Activated T-helper 17 cell treated with anti-CD3 and anti-CD28 coated beads, Interleukin-2, amount 50 U/mL, for 72 hours (primary cell): ENCODE data around the gene LPAR3. TPM values are rescaled to one million over a fixed set of nuclear protein-coding genes. Genes with fewer than 3 reads are reported as not detected.

Experiments
- ATAC-seq: fragments of 150-1000 bp; cut with Tn5 transposase; replicated peaks from 2 replicates; pipeline ENCODE4 v1.10.0; 2021; ENCODE audit warnings: mild to moderate bottlenecking, moderate library complexity
- H3K27ac Mint-ChIP-seq: one replicate; pipeline ENCODE4 v1.8.0; 2022; ENCODE audit warnings: mixed read lengths
- H3K27me3 Mint-ChIP-seq: one replicate; pipeline ENCODE4 v1.8.0; 2022; ENCODE audit warnings: mixed read lengths
- H3K36me3 Mint-ChIP-seq: one replicate; pipeline ENCODE4 v1.8.0; 2022; ENCODE audit warnings: low read depth, mild to moderate bottlenecking, mixed read lengths
- H3K4me1 Mint-ChIP-seq: one replicate; pipeline ENCODE4 v1.8.0; 2022; ENCODE audit warnings: mixed read lengths
- H3K4me3 Mint-ChIP-seq: one replicate; pipeline ENCODE4 v1.8.0; 2022; ENCODE audit warnings: mild to moderate bottlenecking, mixed read lengths
- H3K9me3 Mint-ChIP-seq: one replicate; pipeline ENCODE4 v1.8.0; 2022; ENCODE audit warnings: mixed read lengths
- total RNA-seq, 2 donors: library from RNA; stranded (reverse); gene quantifications; one replicate each; pipeline ENCODE4 v1.2.3, GENCODE V29; 2022

The LPAR3 gene, protein sequence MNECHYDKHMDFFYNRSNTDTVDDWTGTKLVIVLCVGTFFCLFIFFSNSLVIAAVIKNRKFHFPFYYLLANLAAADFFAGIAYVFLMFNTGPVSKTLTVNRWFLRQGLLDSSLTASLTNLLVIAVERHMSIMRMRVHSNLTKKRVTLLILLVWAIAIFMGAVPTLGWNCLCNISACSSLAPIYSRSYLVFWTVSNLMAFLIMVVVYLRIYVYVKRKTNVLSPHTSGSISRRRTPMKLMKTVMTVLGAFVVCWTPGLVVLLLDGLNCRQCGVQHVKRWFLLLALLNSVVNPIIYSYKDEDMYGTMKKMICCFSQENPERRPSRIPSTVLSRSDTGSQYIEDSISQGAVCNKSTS
- 1 to 10 TPM in 1 of 2 donors, not detected in 1; 1.1 TPM for total RNA-seq

DNA sequence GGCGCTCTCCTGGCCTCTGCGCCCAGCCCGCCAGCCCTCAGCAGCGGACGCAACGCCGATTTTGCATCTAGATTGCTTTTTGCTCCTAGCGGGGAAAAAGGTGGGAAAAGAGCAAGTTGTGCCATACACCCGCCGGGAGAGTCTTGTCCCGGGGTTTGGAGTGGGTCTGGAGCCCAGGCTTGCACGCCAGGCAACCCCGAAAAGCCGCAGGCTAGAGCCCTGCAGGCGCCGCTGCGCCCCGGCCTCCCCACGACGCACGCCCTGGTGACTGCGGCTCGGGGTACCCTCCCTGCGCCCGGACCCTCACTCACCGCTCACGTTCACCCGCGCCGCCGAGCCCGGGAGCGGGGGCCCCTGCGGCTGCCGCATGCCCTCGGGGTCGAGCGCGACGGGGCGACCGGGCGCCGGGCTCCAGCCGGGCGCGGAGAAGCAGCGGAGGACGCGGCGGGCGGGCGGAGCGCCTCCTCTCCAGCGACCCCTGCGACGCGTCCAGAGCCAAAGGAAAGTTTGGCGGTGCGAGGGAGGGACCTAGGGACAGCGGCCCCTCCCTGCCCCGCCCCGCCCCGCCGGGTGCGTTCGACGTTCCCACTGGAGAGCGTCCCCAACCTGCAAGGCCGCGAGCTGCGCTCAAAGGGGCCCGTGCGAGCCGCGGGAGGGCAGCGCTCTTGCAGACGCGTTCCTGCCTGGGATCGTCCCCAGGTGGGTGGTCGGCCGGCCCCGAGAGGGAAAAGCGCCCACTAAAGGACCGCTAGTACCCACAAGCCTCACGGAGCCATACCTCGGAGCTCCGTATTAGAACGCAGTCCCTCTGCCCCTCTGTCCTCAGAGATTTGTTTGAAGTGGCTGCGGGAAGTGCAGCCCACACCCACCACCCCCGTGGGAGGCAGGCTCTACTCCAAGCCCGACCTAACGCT is at the start of gene LPAR3:
Gene LPAR3 (minus strand): TSS at position 502 of the 914 bp plus-strand sequence. CDS start 27,086 bp downstream, outside the sequence.
- H3K27me3 Mint-ChIP-seq: peaks cover 25% of the 10 kb centered on the region
- peak; percentile 61 for ATAC-seq

DNA sequence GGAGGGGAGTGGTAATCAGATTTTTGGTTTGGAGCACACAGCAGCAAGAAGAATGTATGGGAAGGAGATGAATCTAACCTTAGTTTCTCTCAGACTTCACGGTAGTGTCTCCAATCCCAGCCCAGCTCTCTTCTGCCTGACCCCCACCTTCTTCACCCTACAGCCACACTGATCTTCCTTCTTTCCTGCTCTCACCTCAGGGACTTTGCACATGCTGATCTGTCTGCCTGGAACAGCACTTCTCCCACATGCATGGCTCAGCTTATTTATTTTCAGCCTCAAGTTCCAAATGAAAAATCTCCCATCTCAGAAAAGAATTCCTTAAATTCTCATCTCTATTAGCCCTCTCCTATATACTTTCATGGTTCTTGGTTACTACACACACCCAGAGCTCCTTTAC is 48.8 kb upstream of the LPAR3 start:
- no peak for ATAC-seq
- H3K27ac Mint-ChIP-seq: no peak overlapping the region
- no peak overlapping the region for H3K4me3 Mint-ChIP-seq
- no peaks in the 10 kb centered on the region for H3K9me3 Mint-ChIP-seq
- peaks cover 55% of the 10 kb centered on the region for H3K36me3 Mint-ChIP-seq
- peaks cover 5% of the 10 kb centered on the region for H3K4me1 Mint-ChIP-seq
- H3K27me3 Mint-ChIP-seq: no peaks in the 10 kb centered on the region

More for the DNA sequence above, at the start of gene LPAR3:
- H3K9me3 Mint-ChIP-seq: no peaks in the 10 kb centered on the region
- H3K27ac Mint-ChIP-seq: no peak within 1 kb of the TSS
- no peaks in the 10 kb centered on the region for H3K36me3 Mint-ChIP-seq
- H3K4me3 Mint-ChIP-seq: peak within 1 kb of the TSS; percentile 62
- peaks cover 23% of the 10 kb centered on the region for H3K4me1 Mint-ChIP-seq

DNA sequence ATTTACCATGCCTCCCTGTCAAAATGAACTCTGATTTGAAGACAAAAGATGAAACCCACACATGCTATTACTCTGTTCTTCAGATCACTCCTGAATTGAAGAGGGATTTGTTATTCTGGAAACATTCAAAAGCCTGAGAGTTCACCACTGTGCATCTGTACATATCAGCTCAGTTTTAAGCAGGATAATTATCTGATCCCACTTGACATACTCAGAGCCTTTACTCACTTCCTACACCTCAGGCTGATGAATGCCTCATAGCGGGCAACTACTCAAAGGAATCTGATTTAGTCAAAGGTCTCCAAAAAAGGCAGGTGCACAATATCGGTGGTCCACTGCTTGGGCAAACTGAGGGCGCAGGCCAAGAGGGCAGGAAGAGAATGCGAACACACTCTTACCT is 47.5 kb upstream of the LPAR3 start:
- ATAC-seq: no peak
- Mint-ChIP-seq H3K4me3 (no peak overlapping the region), H3K27me3 (no peaks in the 10 kb centered on the region), H3K9me3 (no peaks in the 10 kb centered on the region), H3K36me3 (peaks cover 48% of the 10 kb centered on the region), H3K4me1 (no peaks in the 10 kb centered on the region), H3K27ac (no peak overlapping the region)

DNA sequence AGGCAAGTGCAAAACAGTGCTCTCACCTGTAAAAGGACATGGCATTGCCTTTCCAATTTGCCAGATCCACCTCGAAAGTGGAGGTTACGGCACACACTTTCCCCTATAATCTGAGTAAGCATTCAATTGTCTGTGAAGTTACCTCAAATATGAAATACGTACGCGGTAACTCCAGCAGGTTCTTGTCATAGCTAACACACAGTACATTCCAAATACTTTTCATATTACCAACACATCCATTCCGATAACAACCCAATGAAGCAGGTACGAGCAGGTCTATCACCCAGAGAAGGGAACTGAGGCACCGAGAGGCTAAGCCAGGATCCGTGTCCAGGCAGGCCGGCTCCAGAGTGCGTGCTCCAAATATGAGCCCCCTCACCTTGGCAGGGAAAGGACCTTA is 46.8 kb upstream of the LPAR3 start:
- Mint-ChIP-seq H3K4me3 (no peak overlapping the region), H3K27me3 (no peaks in the 10 kb centered on the region), H3K9me3 (no peaks in the 10 kb centered on the region), H3K4me1 (no peaks in the 10 kb centered on the region), H3K36me3 (peaks cover 45% of the 10 kb centered on the region), H3K27ac (no peak overlapping the region)
- no peak for ATAC-seq

DNA sequence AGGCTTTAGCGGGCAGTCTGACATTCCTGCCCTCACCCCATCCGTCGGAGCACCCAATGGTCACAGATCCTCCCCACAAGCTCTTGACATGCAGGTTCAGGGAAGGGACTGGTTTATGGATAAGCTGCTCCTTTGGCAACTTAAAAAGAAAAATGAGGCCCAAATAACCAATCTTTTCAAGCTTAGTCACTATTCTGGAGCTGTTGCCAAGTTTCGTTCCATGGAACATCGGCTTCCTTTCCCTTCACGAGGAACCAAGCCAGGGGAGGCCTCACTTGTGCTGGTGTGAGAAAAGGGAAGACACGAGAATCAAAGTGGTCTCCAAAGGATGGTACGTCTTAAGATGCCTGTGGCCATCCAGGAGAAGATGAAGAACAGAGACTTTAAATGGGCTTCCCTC is 46.1 kb upstream of the LPAR3 start:
- Mint-ChIP-seq H3K27me3 (no peaks in the 10 kb centered on the region), H3K27ac (peak overlapping the region; percentile 56), H3K9me3 (no peaks in the 10 kb centered on the region), H3K4me1 (no peaks in the 10 kb centered on the region), H3K36me3 (peaks cover 45% of the 10 kb centered on the region), H3K4me3 (no peak overlapping the region)
- no peak for ATAC-seq

DNA sequence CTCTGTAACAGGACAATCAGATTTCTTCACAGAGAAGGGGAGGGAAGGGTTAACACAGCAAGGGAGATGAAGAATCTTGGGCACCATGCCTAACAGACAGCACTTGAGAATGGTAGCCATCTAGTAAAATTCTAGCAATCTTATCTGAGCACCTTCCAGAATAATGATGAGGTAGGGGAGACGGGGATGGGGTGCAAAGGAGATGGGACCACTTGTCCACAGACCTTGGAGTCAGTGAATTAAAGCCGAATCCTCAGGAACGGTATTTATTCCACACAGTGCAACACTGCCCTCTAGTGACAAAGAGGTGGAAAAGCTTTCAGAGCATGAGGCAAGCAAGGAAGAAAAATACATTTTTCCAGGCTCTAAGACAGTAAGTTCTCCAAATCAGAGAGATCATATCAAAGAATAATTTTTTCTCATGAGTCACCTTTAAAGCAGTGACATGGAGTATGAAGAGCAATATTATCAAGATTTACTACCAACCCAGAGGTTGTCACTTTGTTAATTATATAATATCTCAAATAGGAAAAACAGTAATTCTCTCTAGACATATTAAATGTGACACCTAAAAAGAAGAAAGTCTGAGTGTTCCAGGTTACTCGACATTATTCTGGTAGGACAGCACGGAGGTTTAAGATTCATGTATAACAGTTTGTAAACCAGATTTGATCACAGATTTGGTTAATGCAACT is 43.3 kb upstream of the LPAR3 start:
- no peaks in the 10 kb centered on the region for H3K4me1 Mint-ChIP-seq
- peaks cover 48% of the 10 kb centered on the region for H3K36me3 Mint-ChIP-seq
- no peaks in the 10 kb centered on the region for H3K27me3 Mint-ChIP-seq
- no peak overlapping the region for H3K27ac Mint-ChIP-seq
- H3K4me3 Mint-ChIP-seq: no peak overlapping the region
- no peaks in the 10 kb centered on the region for H3K9me3 Mint-ChIP-seq
- ATAC-seq: peak; percentile 39

DNA sequence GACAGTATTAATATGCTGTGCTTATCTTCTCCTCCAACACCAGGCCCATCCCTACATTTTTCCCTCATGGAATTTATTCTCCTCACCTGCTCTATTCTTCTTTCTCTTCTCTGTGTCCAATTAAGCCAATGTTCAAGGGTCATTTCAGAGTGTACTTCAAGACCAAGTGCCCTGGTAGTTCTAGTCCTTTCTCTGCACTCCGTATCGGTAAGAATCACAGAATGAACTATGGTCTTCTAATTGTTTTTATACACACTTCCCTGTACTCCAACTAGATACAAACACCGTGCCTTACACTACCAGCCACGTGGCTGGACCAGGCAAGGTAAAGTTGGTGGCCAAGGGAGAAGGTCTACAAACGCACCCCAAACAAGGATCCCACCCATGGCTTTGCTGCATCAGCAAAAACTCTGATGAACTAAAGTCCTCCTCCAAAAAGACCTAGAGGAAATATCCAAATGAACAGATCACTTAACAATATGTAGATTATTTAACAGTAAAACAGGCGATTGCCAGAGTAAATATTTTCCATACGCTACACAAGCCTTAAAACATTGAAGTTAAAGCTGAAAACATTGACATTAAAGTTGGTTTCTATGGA is 40.1 kb upstream of the LPAR3 start:
- Mint-ChIP-seq H3K27me3 (no peaks in the 10 kb centered on the region), H3K36me3 (peaks cover 52% of the 10 kb centered on the region), H3K9me3 (no peaks in the 10 kb centered on the region), H3K27ac (no peak overlapping the region), H3K4me1 (no peaks in the 10 kb centered on the region), H3K4me3 (no peak overlapping the region)
- no peak for ATAC-seq

DNA sequence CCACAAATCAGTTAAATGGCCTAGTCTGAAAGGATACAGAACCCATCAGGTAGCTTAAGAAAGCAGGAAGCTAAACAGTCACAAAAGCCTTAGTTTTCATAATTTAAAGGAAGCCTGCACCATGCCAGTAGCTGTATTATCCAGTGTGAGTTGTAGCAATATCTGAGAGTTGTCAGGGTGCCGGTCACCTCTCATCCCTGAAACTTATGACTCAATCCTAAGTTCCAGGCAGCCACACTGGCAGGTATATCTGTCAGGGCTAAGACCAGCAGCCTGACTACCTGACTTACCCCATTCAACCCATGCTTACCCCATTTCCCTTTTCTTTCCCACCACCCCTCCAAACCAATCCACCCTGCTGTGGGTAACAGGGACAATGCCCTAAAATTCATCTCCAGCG is 37.8 kb upstream of the LPAR3 start:
- H3K36me3 Mint-ChIP-seq: peaks cover 53% of the 10 kb centered on the region

DNA sequence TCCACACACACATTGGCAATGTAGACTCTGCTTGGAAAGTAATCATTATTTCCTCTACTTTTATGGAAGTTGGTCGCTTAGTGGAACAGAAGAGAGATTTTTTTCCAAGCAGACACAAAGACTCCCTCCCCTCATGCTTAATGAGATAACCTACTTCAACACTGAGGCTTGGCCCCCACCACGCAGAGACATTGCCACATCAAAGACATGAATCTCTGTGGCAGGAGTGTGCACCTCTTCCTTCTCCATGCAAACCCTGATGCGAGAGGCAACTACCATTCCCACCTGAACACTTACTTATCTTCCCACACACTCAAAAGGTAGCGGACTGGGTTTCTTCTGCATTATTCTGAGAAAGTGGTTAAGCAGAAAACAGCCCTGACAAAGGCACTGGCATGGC is 37.3 kb upstream of the LPAR3 start:
- Mint-ChIP-seq H3K9me3 (no peaks in the 10 kb centered on the region), H3K27ac (no peak overlapping the region), H3K36me3 (peaks cover 54% of the 10 kb centered on the region), H3K4me1 (no peaks in the 10 kb centered on the region), H3K4me3 (no peak overlapping the region), H3K27me3 (no peaks in the 10 kb centered on the region)
- ATAC-seq: no peak

More for the DNA sequence above, 37.8 kb upstream of the LPAR3 start:
- Mint-ChIP-seq H3K27me3 (no peaks in the 10 kb centered on the region), H3K27ac (no peak overlapping the region), H3K4me1 (no peaks in the 10 kb centered on the region), H3K4me3 (no peak overlapping the region), H3K9me3 (no peaks in the 10 kb centered on the region)
- no peak for ATAC-seq

DNA sequence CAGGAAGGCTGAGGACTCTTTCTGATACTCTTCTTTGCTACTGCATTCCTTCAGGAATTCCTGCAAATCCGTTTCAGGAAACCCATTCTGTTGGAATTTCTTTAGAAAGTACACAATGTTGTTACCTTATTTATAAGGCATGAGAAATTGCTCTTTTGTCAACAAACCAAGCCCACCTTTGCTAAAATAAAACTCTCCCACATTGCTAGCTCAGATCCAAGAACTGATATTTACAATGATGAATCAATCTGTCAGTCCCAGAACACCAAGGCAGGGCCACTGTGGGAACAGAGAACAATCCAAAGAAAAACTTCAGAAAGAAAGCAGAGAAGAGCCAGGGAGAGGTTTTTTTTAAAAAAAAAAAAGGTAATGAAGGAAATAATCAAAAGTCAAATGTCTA is 36.6 kb upstream of the LPAR3 start:
- H3K4me1 Mint-ChIP-seq: no peaks in the 10 kb centered on the region
- no peaks in the 10 kb centered on the region for H3K27me3 Mint-ChIP-seq
- H3K27ac Mint-ChIP-seq: no peak overlapping the region
- no peak overlapping the region for H3K4me3 Mint-ChIP-seq
- no peaks in the 10 kb centered on the region for H3K9me3 Mint-ChIP-seq
- H3K36me3 Mint-ChIP-seq: peaks cover 54% of the 10 kb centered on the region
- ATAC-seq: no peak

DNA sequence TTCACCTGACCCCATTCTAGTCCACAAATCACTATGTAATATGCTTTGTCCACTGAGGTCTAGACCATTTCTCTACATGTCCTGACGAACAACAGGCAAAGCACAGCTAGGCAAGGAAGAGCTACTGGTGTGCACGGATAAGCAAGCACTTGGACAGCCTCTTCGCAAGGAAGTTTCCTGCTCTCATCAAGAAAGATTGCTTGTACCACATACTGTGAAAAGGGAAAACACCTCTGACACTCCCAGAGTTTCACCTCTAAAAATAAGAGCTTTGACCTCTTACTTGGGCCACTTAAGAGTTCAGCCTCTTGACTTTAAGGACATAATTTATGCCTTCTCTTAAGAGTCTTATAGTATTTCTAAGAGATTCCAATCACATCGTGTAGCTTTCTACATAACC is 36.0 kb upstream of the LPAR3 start:
- H3K27me3 Mint-ChIP-seq: no peaks in the 10 kb centered on the region

DNA sequence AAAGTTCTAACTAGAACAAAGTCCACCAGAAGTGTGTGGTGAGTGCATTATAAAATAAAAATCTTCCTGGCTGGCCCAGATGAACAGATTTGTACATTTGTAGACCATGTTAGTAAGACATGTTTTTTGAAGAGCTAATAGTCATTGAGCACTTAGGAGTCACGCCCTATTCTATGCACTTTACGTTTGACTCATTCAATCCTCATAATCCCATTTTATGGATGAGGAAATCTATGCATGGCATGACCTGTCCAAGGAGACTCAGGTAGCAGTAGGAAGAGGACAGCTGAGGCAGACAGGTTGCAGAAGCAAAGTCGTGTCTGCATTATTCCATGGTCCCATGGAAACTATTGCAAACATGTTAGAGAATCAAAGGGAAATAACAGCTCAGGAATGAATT is 30.3 kb upstream of the LPAR3 start:
- Mint-ChIP-seq H3K4me1 (no peaks in the 10 kb centered on the region), H3K36me3 (peaks cover 23% of the 10 kb centered on the region), H3K4me3 (no peak overlapping the region), H3K27me3 (peaks cover 4% of the 10 kb centered on the region), H3K27ac (no peak overlapping the region), H3K9me3 (no peaks in the 10 kb centered on the region)
- no peak for ATAC-seq

More for the DNA sequence above, 36.0 kb upstream of the LPAR3 start:
- no peak for ATAC-seq
- no peaks in the 10 kb centered on the region for H3K4me1 Mint-ChIP-seq
- H3K9me3 Mint-ChIP-seq: no peaks in the 10 kb centered on the region
- H3K27ac Mint-ChIP-seq: no peak overlapping the region
- no peak overlapping the region for H3K4me3 Mint-ChIP-seq
- peaks cover 54% of the 10 kb centered on the region for H3K36me3 Mint-ChIP-seq

DNA sequence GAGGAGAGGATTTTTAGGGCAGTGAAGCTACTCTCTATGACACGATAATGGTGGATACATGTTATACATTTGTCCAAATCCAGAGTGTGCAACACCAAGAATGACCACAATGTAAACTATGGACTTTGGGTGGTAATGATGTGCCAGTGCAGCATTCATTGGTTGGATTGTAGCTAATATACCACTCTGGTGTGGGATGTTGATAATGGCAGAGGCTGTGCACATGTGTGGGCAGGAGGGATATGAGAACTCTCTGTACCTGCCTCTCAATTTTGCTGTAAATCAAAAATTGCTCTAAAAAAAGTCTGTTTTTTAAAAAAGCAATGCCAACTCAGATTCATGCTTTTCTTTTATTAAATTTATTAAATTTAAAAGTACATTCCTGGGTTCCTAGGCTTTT is 27.2 kb upstream of the LPAR3 start:
- ATAC-seq: no peak
- H3K27ac Mint-ChIP-seq: no peak overlapping the region
- H3K27me3 Mint-ChIP-seq: peaks cover 8% of the 10 kb centered on the region
- H3K9me3 Mint-ChIP-seq: no peaks in the 10 kb centered on the region
- H3K4me1 Mint-ChIP-seq: no peaks in the 10 kb centered on the region
- H3K36me3 Mint-ChIP-seq: no peaks in the 10 kb centered on the region
- no peak overlapping the region for H3K4me3 Mint-ChIP-seq

DNA sequence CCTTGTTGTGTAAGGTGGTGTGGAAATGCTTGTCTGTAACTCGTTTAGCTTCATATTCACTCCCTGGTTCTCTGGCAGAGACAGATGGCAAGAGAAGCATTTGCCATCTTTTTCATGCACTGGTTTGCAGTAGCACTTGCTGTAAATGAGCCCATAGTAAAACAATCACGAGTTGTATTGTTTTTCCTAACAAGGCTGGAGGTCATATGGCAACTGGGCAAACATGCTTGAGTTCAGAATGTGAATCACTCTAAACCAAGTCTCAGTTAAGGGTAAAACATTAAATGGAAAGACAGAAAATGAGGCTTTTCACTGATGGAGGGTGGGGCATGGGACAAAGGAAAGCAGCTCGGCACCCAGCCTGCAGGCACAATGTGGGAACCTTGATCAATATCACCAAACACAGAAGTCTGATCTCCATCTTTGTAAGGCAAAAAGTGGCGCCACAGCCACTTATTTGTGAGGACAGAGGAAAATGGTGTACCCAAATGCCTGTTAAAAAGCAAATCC is 26.5 kb upstream of the LPAR3 start:
- Mint-ChIP-seq H3K27ac (no peak overlapping the region), H3K9me3 (no peaks in the 10 kb centered on the region), H3K4me1 (no peaks in the 10 kb centered on the region), H3K27me3 (peaks cover 8% of the 10 kb centered on the region), H3K36me3 (no peaks in the 10 kb centered on the region), H3K4me3 (no peak overlapping the region)
- ATAC-seq: no peak
